Coronary artery (tissue), 2 donors: Measurements from ENCODE around the gene HSP90AA1.

Source experiments
- DNase-seq: peaks from one replicate; pipeline ENCODE4 v3.0.0-alpha.2; 2017; ENCODE audit warnings: low spot score
- H3K27ac ChIP-seq, 2 donors: fragments of 200-600 bp; sonication (generic); one replicate each; pipeline ENCODE4 v1.5.1; 2016 to 2019
- H3K4me3 ChIP-seq: fragments of 200-600 bp; sonication (generic); 2 replicates; pipeline ENCODE4 v1.5.1; 2016; ENCODE audit warnings: mild to moderate bottlenecking, moderate library complexity
- CTCF ChIP-seq: fragments of 200-600 bp; sonication (generic); IDR thresholded peaks from one replicate; pipeline ENCODE4 v1.5.1; 2019; ENCODE audit warnings: antibody characterized with exemption

HSP90AA1 gene

GRCh38 chr14:102103062-102103695 lies 16.3 kb upstream of the HSP90AA1 start:
- no peak for DNase-seq
- TF ChIP-seq CTCF = no peak
- no peak overlapping the region for H3K4me3 ChIP-seq
- H3K27ac ChIP-seq = no peak overlapping the region

GRCh38 chr14:102097441-102098135 lies 10.7 kb upstream of the HSP90AA1 start:
- no peak for TF ChIP-seq CTCF

GRCh38 chr14:102096569-102097188 lies 9.8 kb upstream of the HSP90AA1 start:
- H3K27ac ChIP-seq = no peak overlapping the region
- no peak for DNase-seq
- no peak overlapping the region for H3K4me3 ChIP-seq
- TF ChIP-seq CTCF = peak; percentile 37

More at GRCh38 chr14:102097441-102098135, 10.7 kb upstream of the HSP90AA1 start:
- Histone ChIP-seq H3K27ac (no peak overlapping the region), H3K4me3 (no peak overlapping the region)
- no peak for DNase-seq

GRCh38 chr14:102095871-102096568 lies 9.2 kb upstream of the HSP90AA1 start:
- Histone ChIP-seq H3K27ac (no peak overlapping the region), H3K4me3 (no peak overlapping the region)
- DNase-seq = no peak
- TF ChIP-seq CTCF = no peak

- H3K4me3 ChIP-seq = no peak overlapping the region
- H3K27ac ChIP-seq = no peak overlapping the region
- no peak for TF ChIP-seq CTCF
- no peak for DNase-seq
These were observed 8.5 kb upstream of the HSP90AA1 start for GRCh38 chr14:102095231-102095870.

GRCh38 chr14:102094101-102094500 lies 7.3 kb upstream of the HSP90AA1 start:
- no peak for TF ChIP-seq CTCF
- no peak overlapping the region for H3K4me3 ChIP-seq
- H3K27ac ChIP-seq = no peak overlapping the region
- DNase-seq = no peak
